PC-3 (cell line): Measurements from ENCODE around the gene AKAP3.

Source experiments
- CTCF ChIP-seq: fragments of 300-600 bp; sonication (generic); conservative IDR thresholded peaks from 2 replicates; pipeline ENCODE4 v1.5.1; 2017; ENCODE audit warnings: antibody characterized with exemption, low read depth, mild to moderate bottlenecking, low read length
- EZH2 ChIP-seq: fragments of 300-600 bp; sonication (generic); IDR thresholded peaks from one replicate; pipeline ENCODE4 v1.6.1; 2017; ENCODE audit warnings: antibody characterized with exemption, mild to moderate bottlenecking, low read length; ENCODE audit not compliant: unreplicated experiment
- EZH2phosphoT487 ChIP-seq: fragments of 300-600 bp; sonication (generic); IDR thresholded peaks from 2 replicates; pipeline ENCODE4 v1.6.1; 2018; ENCODE audit warnings: mild to moderate bottlenecking, antibody characterized with exemption, low read length, borderline replicate concordance

GRCh38 chr12:4591180-4591687 lies 57.6 kb downstream of the AKAP3 start:
- TF ChIP-seq CTCF (no peak), EZH2 (no peak), EZH2phosphoT487 (no peak)
